Esophagus (tissue), 2 donors: ENCODE measurements around the gene MBOAT2. TPM values are rescaled to one million over a fixed set of nuclear protein-coding genes. Genes with fewer than 3 reads are reported as not detected.
"Not testable (repeated sequence)": the region's sequence is repeated elsewhere in the genome, so short reads cannot be mapped to it uniquely, and the experiment has no call there.

ENCODE experiments used
- H3K27ac ChIP-seq, 2 donors: one replicate each; pipeline ENCODE4 v1.5.1; 2013; ENCODE audit warnings: low read depth in 2 of 2, mild to moderate bottlenecking in 2 of 2, inconsistent platforms in 1 of 2, low read length in 1 of 2, moderate library complexity in 1 of 2
- H3K27me3 ChIP-seq, 2 donors: one replicate each; pipeline ENCODE4 v1.6.1; 2013; ENCODE audit warnings: low read length in 2 of 2, control low read depth in 1 of 2, mild to moderate bottlenecking in 1 of 2; ENCODE audit not compliant: insufficient read depth in 2 of 2, control insufficient read depth in 1 of 2
- H3K36me3 ChIP-seq, 2 donors: one replicate each; pipeline ENCODE4 v1.6.1; 2013; ENCODE audit warnings: low read length in 1 of 2; ENCODE audit not compliant: control insufficient read depth in 2 of 2, insufficient read depth in 2 of 2
- H3K4me1 ChIP-seq, 2 donors: one replicate each; pipeline ENCODE4 v1.6.1; 2013; ENCODE audit warnings: low read length in 1 of 2; ENCODE audit not compliant: control insufficient read depth in 2 of 2, insufficient read depth in 2 of 2
- H3K4me3 ChIP-seq, 2 donors: one replicate each; pipeline ENCODE4 v1.5.1; 2013; ENCODE audit warnings: low read length in 2 of 2, mild to moderate bottlenecking in 2 of 2, low read depth in 1 of 2, moderate library complexity in 1 of 2
- H3K9me3 ChIP-seq, 2 donors: one replicate each; pipeline ENCODE4 v1.6.1; 2013; ENCODE audit warnings: mild to moderate bottlenecking in 2 of 2, low read depth in 1 of 2, low read length in 1 of 2, moderate library complexity in 1 of 2; ENCODE audit not compliant: control insufficient read depth in 2 of 2, insufficient read depth in 1 of 2
- WGBS, 2 donors: extraction: QIAGEN DNeasy Blood & Tissue Kit; methylation state at CpG; one replicate each; pipeline ENCODE4 v1.1.7; 2013; 5-methylcytosine and 5-hydroxymethylcytosine counted together
- polyA plus RNA-seq, 2 donors: library from polyadenylated mRNA; stranded (reverse); fragments of 200-250 nt; gene quantifications; one replicate each; pipeline ENCODE4 v1.2.3, GENCODE V29; 2013
- donor health status: healthy with polysubstance abuse.
- donor health status: Bipolar disorder and iron deficiency.

Gene MBOAT2
- polyA plus RNA-seq, 2 donors = 34.3 to 41.8 TPM

- Histone ChIP-seq H3K9me3 (no peaks in the 10 kb centered on the region), H3K4me1 (no peaks in the 10 kb centered on the region), H3K4me3 (no peak overlapping the region), H3K36me3 (no peaks in the 10 kb centered on the region), H3K27ac (peak overlapping the region in 1 of 2 donors; percentile 60), H3K27me3 (no peaks in the 10 kb centered on the region)
- WGBS, 2 donors = 39 to 43% methylated on average over 8 of the region's 8 CpGs
Observed at GRCh38 chr2:8976442-8977259, 26.8 kb downstream of the MBOAT2 start.

GRCh38 chr2:8974016-8974415 is 29.5 kb downstream of the MBOAT2 start:
- no peaks in the 10 kb centered on the region for H3K9me3 ChIP-seq
- H3K4me3 ChIP-seq = no peak overlapping the region
- no peaks in the 10 kb centered on the region for H3K36me3 ChIP-seq
- no peaks in the 10 kb centered on the region for H3K4me1 ChIP-seq
- H3K27me3 ChIP-seq = no peaks in the 10 kb centered on the region
- 84 to 96% methylated on average over 4 of the region's 4 CpGs for WGBS, 2 donors
- no peak overlapping the region for H3K27ac ChIP-seq

- H3K4me3 ChIP-seq, H3K27ac ChIP-seq, H3K4me1 ChIP-seq, H3K27me3 ChIP-seq, H3K9me3 ChIP-seq, H3K36me3 ChIP-seq: not testable (repeated sequence)
- WGBS, 2 donors = 89 to 90% methylated on average over 3 of the region's 3 CpGs
Observed at GRCh38 chr2:8973017-8973416, 30.5 kb downstream of the MBOAT2 start.

GRCh38 chr2:8972535-8972934 is 30.9 kb downstream of the MBOAT2 start:
- not testable (repeated sequence) for H3K9me3 ChIP-seq, H3K4me3 ChIP-seq, H3K27me3 ChIP-seq, H3K27ac ChIP-seq, H3K4me1 ChIP-seq, H3K36me3 ChIP-seq
- no CpG with 5 or more reads among the region's 1 CpG for WGBS, 2 donors

- not testable (repeated sequence) for H3K36me3 ChIP-seq, H3K4me1 ChIP-seq, H3K27ac ChIP-seq, H3K27me3 ChIP-seq, H3K4me3 ChIP-seq, H3K9me3 ChIP-seq
- 93 to 96% methylated on average over 2 of the region's 2 CpGs for WGBS, 2 donors
Observed at GRCh38 chr2:8969348-8969747, 34.1 kb downstream of the MBOAT2 start.

GRCh38 chr2:8966123-8966908 is 37.2 kb downstream of the MBOAT2 start:
- no peaks in the 10 kb centered on the region for H3K27me3 ChIP-seq
- no peak overlapping the region for H3K4me3 ChIP-seq
- H3K27ac ChIP-seq = no peak overlapping the region
- H3K9me3 ChIP-seq = no peaks in the 10 kb centered on the region
- H3K36me3 ChIP-seq = no peaks in the 10 kb centered on the region
- WGBS, 2 donors = 85 to 90% methylated on average over 9 of the region's 9 CpGs
- no peaks in the 10 kb centered on the region for H3K4me1 ChIP-seq

- H3K36me3 ChIP-seq = no peaks in the 10 kb centered on the region
- H3K4me3 ChIP-seq = no peak overlapping the region
- H3K4me1 ChIP-seq = no peaks in the 10 kb centered on the region
- H3K9me3 ChIP-seq = no peaks in the 10 kb centered on the region
- no peaks in the 10 kb centered on the region for H3K27me3 ChIP-seq
- H3K27ac ChIP-seq = no peak overlapping the region
- WGBS, 2 donors = 79 to 88% methylated on average over 8 of the region's 8 CpGs
Observed at GRCh38 chr2:8965216-8965969, 38.1 kb downstream of the MBOAT2 start.

GRCh38 chr2:8962890-8963289 is 40.6 kb downstream of the MBOAT2 start:
- no peak overlapping the region for H3K27ac ChIP-seq
- 94 to 95% methylated on average over 6 of the region's 6 CpGs for WGBS, 2 donors
- H3K36me3 ChIP-seq = no peaks in the 10 kb centered on the region
- no peaks in the 10 kb centered on the region for H3K4me1 ChIP-seq
- no peaks in the 10 kb centered on the region for H3K27me3 ChIP-seq
- no peak overlapping the region for H3K4me3 ChIP-seq
- H3K9me3 ChIP-seq = no peaks in the 10 kb centered on the region

- H3K36me3 ChIP-seq = no peaks in the 10 kb centered on the region
- H3K27me3 ChIP-seq = no peaks in the 10 kb centered on the region
- no peak overlapping the region for H3K27ac ChIP-seq
- H3K4me1 ChIP-seq = no peaks in the 10 kb centered on the region
- WGBS, 2 donors = 72 to 76% methylated on average over 4 of the region's 4 CpGs
- peaks cover 0 to 7% of the 10 kb centered on the region in 2 donors for H3K9me3 ChIP-seq
- no peak overlapping the region for H3K4me3 ChIP-seq
Observed at GRCh38 chr2:8957628-8958027, 45.9 kb downstream of the MBOAT2 start.
